Stimulated activated CD8-positive, alpha-beta memory T cell treated with anti-CD3 and anti-CD28 coated beads, Interleukin-12 subunit alpha, Interleukin-12 subunit beta, amount 100 ng/mL, for 24 hours (primary cell): ENCODE results near the gene UBE2L3.
"Not testable (repeated sequence)": the region's sequence is repeated elsewhere in the genome, so short reads cannot be mapped to it uniquely, and the experiment has no call there.

Experiments used
- DNase-seq: peaks from one replicate; pipeline ENCODE4 v3.0.0-alpha.2; 2020; ENCODE audit errors: extremely low read depth

The UBE2L3 gene

GRCh38 chr22:21599053-21599893 lies 31.8 kb downstream of the UBE2L3 start:
- DNase-seq = no peak

DNA sequence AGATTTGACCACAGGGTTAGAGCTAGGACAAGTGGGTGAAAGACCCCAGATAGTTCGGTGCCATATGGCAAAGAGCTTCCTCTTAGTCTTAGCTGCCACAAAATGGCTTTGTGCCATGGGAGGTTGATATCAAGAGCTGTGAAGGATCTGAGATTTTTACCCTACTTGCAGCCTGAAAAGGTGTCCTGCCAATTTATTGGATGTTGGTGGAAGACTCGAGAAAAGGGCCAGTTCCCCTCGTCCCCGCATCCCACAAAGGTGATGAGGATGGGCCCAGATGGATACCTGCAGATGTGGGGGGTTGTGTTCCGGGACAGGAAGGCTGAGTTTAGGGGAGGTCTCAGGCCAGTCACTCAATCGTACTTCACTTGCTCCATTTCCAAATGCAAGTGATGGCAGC lies 35.1 kb downstream of the UBE2L3 start:
- DNase-seq = no peak

DNA sequence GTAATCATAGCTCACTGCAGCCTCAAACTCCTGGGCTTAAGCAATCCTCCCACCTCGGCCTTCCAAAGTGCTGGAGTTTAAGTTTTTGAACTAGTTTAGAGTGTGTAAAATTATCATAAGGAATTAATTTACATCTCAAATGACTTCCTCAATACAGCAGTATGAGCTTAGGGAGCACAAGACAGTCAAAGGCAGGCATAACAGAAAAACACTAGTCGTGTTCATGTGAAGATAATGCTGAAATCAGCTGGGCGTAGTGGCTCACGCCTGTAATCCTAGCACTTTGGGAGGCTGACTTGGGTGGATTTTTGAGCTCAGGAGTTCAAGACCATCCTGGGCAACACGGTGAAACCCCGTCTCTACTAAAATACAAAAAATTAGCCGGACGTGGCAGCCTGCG lies 36.5 kb downstream of the UBE2L3 start:
- DNase-seq = no peak

DNA sequence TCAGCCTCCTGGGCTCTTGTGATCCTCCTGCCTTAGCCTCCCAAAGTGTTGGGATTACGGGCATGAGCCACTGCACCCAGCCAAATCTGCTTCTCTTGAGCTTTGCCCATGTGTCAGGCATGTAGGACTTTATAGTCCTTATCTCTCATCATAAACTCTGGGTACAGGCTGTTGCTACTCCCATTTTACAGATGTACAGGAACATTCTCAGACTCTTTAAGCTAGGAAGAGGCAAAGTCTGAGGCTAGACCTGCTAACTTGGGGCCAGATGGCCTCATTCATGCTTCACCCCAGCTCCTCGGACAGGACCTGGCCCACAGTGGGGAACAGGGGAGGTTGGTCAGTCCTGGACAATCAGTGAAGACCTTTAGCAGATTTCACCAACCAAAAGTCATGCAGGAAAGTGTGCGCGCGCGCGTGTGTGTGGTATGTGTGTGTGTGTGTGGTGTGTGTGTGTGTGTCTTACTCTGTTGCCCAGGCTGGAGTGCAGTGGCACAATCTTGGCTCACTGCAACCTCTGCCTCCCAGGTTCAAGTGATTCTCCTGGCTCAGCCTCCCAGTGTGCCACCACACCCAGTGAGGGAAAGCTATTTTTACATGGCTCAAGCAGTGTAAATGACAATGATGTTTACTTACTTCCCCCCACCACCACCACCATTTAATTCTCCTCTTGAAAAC lies 38.5 kb downstream of the UBE2L3 start:
- DNase-seq = no peak

GRCh38 chr22:21606775-21607174 lies 39.3 kb downstream of the UBE2L3 start:
- no peak for DNase-seq

DNA sequence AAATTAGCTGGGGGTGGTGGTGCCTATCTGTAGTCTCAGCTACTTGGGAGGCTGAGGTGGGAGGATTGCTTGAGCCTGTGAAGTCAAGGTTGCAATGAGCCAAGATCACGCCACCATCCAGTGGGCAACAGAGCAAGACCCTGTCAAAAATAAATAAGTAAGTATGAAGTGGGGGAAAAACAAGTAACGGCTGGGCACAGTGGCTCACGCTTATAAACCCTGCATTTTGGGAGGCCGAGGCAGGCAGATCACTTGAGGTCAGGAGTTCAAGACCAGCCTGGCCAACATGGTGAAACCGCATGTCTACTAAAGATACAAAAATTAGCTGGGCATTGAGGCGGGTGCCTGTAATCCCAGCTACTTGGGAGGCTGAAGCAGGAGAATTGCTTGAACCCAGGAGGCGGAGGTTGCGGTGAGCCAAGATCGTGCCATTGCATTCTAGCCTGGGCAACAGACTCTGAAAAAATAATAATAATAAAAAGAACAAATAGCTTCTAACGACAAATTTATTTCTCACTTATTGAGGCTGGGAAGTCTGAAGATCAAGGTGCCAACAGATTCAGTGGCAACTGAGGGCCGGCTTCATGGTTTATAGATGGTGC lies 42.1 kb downstream of the UBE2L3 start:
- DNase-seq = not testable (repeated sequence)

GRCh38 chr22:21611210-21611977 lies 43.9 kb downstream of the UBE2L3 start:
- no peak for DNase-seq

DNA sequence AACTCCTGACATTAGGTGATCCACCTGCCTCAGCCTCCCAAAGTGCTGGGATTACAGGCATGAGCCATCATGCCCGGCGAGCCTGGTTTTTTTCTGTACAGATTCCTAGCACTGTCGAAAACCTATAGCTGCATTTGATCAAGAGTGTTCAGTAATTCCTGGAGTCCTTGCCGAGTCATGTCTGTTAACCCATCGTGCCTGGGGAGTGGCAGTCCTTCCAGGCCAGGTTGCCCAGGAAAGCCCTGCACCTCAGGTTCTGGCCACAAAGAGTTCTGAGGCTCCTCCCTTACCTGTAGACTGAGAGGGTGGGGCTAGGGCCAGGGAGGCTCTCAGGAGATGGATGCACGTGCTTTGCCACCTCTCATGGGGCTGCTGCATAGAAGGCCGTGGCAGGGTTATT lies 45.3 kb downstream of the UBE2L3 start:
- DNase-seq = no peak

GRCh38 chr22:21613553-21614233 lies 46.2 kb downstream of the UBE2L3 start:
- DNase-seq = no peak

- DNase-seq = no peak
Measured at GRCh38 chr22:21615731-21616130, 48.2 kb downstream of the UBE2L3 start.

DNA sequence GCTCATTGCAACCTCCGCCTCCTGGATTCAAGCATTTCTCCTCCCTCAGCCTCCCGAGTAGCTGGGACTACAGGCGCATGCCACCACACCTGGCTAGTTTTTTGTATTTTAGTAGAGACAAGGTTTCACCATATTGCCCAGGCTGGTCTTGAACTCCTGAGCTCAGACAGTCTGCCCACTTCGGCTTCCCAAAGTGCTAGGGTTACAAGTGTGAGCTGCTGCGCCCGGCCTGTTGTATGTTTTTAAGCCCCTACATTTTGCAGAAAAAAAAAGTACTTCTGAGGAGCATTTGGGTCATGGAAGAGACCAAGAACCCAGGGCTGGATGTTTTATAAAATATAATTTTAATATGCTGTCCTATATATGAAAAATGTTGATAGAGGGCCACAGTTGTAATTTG lies 49.8 kb downstream of the UBE2L3 start:
- not testable (repeated sequence) for DNase-seq

- DNase-seq = no peak
Measured at GRCh38 chr22:21621025-21621424, 53.5 kb downstream of the UBE2L3 start.

- no peak for DNase-seq
Measured at GRCh38 chr22:21622011-21622918, 54.8 kb downstream of the UBE2L3 start.

GRCh38 chr22:21622919-21623647 lies 55.6 kb downstream of the UBE2L3 start:
- DNase-seq = no peak

GRCh38 chr22:21623648-21623970 lies 56.1 kb downstream of the UBE2L3 start:
- DNase-seq = no peak

- no peak for DNase-seq
Measured at GRCh38 chr22:21624120-21624879, 56.8 kb downstream of the UBE2L3 start.

GRCh38 chr22:21624880-21625791 lies 57.6 kb downstream of the UBE2L3 start:
- DNase-seq = no peak
